GM23338 (cell line): ENCODE data around the gene KIF19. TPM values are rescaled to one million over a fixed set of nuclear protein-coding genes. Genes with fewer than 3 reads are reported as not detected.

Source experiments
- ATAC-seq: fragments of 200-7000 bp; cut with Tn5 transposase; 3 replicates; pipeline ENCODE4 v1.9.1; 2020
- DNase-seq: peaks from one replicate; pipeline ENCODE4 v3.0.0-alpha.2; 2015; ENCODE audit warnings: low spot score
- H2AFZ ChIP-seq: fragments of 200-600 bp; sonication (generic); 2 replicates; pipeline ENCODE4 v1.8.0; 2016; ENCODE audit warnings: antibody characterized with exemption, mild to moderate bottlenecking, moderate library complexity
- H3F3A ChIP-seq: fragments of 200-600 bp; sonication (generic); replicated peaks from 2 replicates; pipeline ENCODE4 v1.8.0; 2017; ENCODE audit warnings: antibody characterized with exemption, mixed run types, low read depth
- H3K27ac ChIP-seq: fragments of 200-600 bp; sonication (generic); 2 replicates; pipeline ENCODE4 v1.6.1; 2016; ENCODE audit warnings: low read depth
- H3K27me3 ChIP-seq: fragments of 200-600 bp; sonication (generic); 2 replicates; pipeline ENCODE4 v1.8.0; 2016; ENCODE audit warnings: mild to moderate bottlenecking, mixed run types, moderate library complexity; ENCODE audit not compliant: insufficient read depth
- H3K36me3 ChIP-seq: fragments of 200-600 bp; sonication (generic); 2 replicates; pipeline ENCODE4 v1.8.0; 2016; ENCODE audit warnings: mild to moderate bottlenecking; ENCODE audit not compliant: insufficient read depth
- H3K4me1 ChIP-seq: fragments of 200-600 bp; sonication (generic); 2 replicates; pipeline ENCODE4 v1.8.0; 2016; ENCODE audit warnings: mild to moderate bottlenecking, moderate library complexity; ENCODE audit not compliant: insufficient read depth
- H3K4me2 ChIP-seq: fragments of 200-600 bp; sonication (generic); 2 replicates; pipeline ENCODE4 v1.7.1; 2017; ENCODE audit warnings: mixed run types
- H3K4me3 ChIP-seq: fragments of 200-600 bp; sonication (generic); 2 replicates; pipeline ENCODE4 v1.6.1; 2016; ENCODE audit warnings: mixed run types
- H3K79me2 ChIP-seq: fragments of 200-600 bp; sonication (generic); replicated peaks from 2 replicates; pipeline ENCODE4 v1.8.0; 2017; ENCODE audit warnings: mild to moderate bottlenecking; ENCODE audit not compliant: insufficient read depth
- H3K9me2 ChIP-seq: fragments of 200-600 bp; sonication (generic); 2 replicates; pipeline ENCODE4 v1.8.0; 2017; ENCODE audit not compliant: insufficient read depth
- H4K20me1 ChIP-seq: fragments of 200-600 bp; sonication (generic); replicated peaks from 2 replicates; pipeline ENCODE4 v1.8.0; 2017; ENCODE audit warnings: mild to moderate bottlenecking; ENCODE audit not compliant: insufficient read depth
- H3K27ac Mint-ChIP-seq: 2 replicates; pipeline ENCODE4 v1.8.0; 2020; ENCODE audit warnings: inconsistent platforms, mild to moderate bottlenecking, moderate library complexity, mixed read lengths
- H3K27me3 Mint-ChIP-seq: 3 replicates; pipeline ENCODE4 v1.8.0; 2022; ENCODE audit warnings: low read depth, mild to moderate bottlenecking, moderate library complexity, mixed read lengths, inconsistent platforms; ENCODE audit not compliant: insufficient read depth, poor library complexity
- H3K36me3 Mint-ChIP-seq: 3 replicates; pipeline ENCODE4 v1.8.0; 2021; ENCODE audit warnings: low read depth, mild to moderate bottlenecking, inconsistent platforms, moderate library complexity, mixed read lengths
- H3K4me1 Mint-ChIP-seq: 3 replicates; pipeline ENCODE4 v1.8.0; 2020; ENCODE audit warnings: mild to moderate bottlenecking, inconsistent platforms, mixed read lengths
- H3K4me3 Mint-ChIP-seq: 3 replicates; pipeline ENCODE4 v1.8.0; 2021; ENCODE audit warnings: moderate library complexity, mild to moderate bottlenecking, inconsistent platforms, mixed read lengths
- H3K9me3 Mint-ChIP-seq: 3 replicates; pipeline ENCODE4 v1.8.0; 2020; ENCODE audit warnings: moderate library complexity, mild to moderate bottlenecking, inconsistent platforms, mixed read lengths
- CREB1 ChIP-seq: fragments of 250-450 bp; sonication (Bioruptor Pico); IDR thresholded peaks from 2 replicates; pipeline ENCODE4 v1.5.0; 2020; ENCODE audit warnings: low read depth, mild to moderate bottlenecking, moderate library complexity
- CTCF ChIP-seq, 2 experiments: fragments of 200-600 bp in 1 of 2; sonication (generic) in 1 of 2; conservative IDR thresholded peaks; 2 replicates each; pipeline versions ENCODE4 v1.5.1 to v1.6.1; 2016 to 2017; ENCODE audit warnings: antibody characterized with exemption in 2 of 2, low read depth in 2 of 2, mild to moderate bottlenecking in 2 of 2, moderate library complexity in 1 of 2
- ETS1 ChIP-seq: IDR thresholded peaks from 2 replicates; pipeline ENCODE4 v1.6.1; 2016; ENCODE audit warnings: antibody characterized with exemption
- EZH2 ChIP-seq: fragments of 200-600 bp; sonication (generic); IDR thresholded peaks from one replicate; pipeline ENCODE4 v1.8.0; 2017; ENCODE audit warnings: antibody characterized with exemption, mild to moderate bottlenecking, low read depth; ENCODE audit not compliant: unreplicated experiment
- JUNB ChIP-seq: IDR thresholded peaks from one replicate; pipeline ENCODE4 v1.6.1; 2016; ENCODE audit warnings: antibody characterized with exemption; ENCODE audit not compliant: unreplicated experiment
- NANOG ChIP-seq: IDR thresholded peaks from 2 replicates; pipeline ENCODE4 v1.6.1; 2016; ENCODE audit warnings: antibody characterized with exemption, borderline replicate concordance
- POLR2AphosphoS5 ChIP-seq: IDR thresholded peaks from 2 replicates; pipeline ENCODE4 v1.6.1; 2016; ENCODE audit warnings: antibody characterized with exemption, low read depth
- REST ChIP-seq: IDR thresholded peaks from one replicate; pipeline ENCODE4 v1.6.1; 2018; ENCODE audit warnings: antibody characterized with exemption; ENCODE audit not compliant: unreplicated experiment
- STAT1 ChIP-seq: IDR thresholded peaks from one replicate; pipeline ENCODE4 v1.6.1; 2016; ENCODE audit warnings: antibody characterized with exemption; ENCODE audit not compliant: unreplicated experiment
- ZNF114 ChIP-seq: fragments of 250-450 bp; sonication (Bioruptor Pico); IDR thresholded peaks from 2 replicates; pipeline ENCODE4 v1.5.0; 2020; ENCODE audit warnings: mild to moderate bottlenecking, moderate library complexity
- ZNF331 ChIP-seq: fragments of 250-450 bp; sonication (Bioruptor Pico); IDR thresholded peaks from 2 replicates; pipeline ENCODE4 v1.5.0; 2020; ENCODE audit warnings: low read depth, mild to moderate bottlenecking, moderate library complexity
- ZNF462 ChIP-seq: fragments of 250-450 bp; sonication (Bioruptor Pico); IDR thresholded peaks from 2 replicates; pipeline ENCODE4 v1.5.0; 2020; ENCODE audit warnings: mild to moderate bottlenecking, moderate library complexity
- polyA plus RNA-seq: library from polyadenylated mRNA; unstranded; fragments of >200 nt; fragmentation: Nextera tagmentation; extraction: Ambion mirVana; gene quantifications from 2 replicates; pipeline ENCODE4 v1.2.1, GENCODE V29; 2016
- total RNA-seq: library from RNA; depleted of rRNA; stranded (reverse); fragments of >200 nt; shearing (Covaris generic); gene quantifications from 2 replicates; pipeline ENCODE4 v1.2.3, GENCODE V29; 2014

Gene KIF19
- total and polyA plus RNA-seq, 2 experiments from 2014 or later: 0.35 to 0.36 TPM

- TF ChIP-seq ZNF462 (CRISPR knock-in tag) (no peak), ZNF331 (CRISPR knock-in tag) (no peak), EZH2 (no peak), ETS1 (no peak), NANOG (no peak)
These were observed 59.2 kb downstream of the KIF19 start (continued) for GRCh38 chr17:74385201-74385600.

GRCh38 chr17:74386386-74386785 is 60.4 kb downstream of the KIF19 start:
- Mint-ChIP-seq H3K4me3 (no peak overlapping the region), H3K27ac (no peak overlapping the region), H3K27me3 (peaks cover 18% of the 10 kb centered on the region), H3K9me3 (no peaks in the 10 kb centered on the region), H3K4me1 (peaks cover 30% of the 10 kb centered on the region), H3K36me3 (no peaks in the 10 kb centered on the region)
- H2AFZ ChIP-seq: 0 out of 2 replicates have a peak overlapping the region, but pooled peaks have one; percentile 76
- H3F3A ChIP-seq: 0 out of 2 replicates have a peak, but pooled peaks cover 3% of the 10 kb centered on the region
- no peak for DNase-seq
- H3K27me3 ChIP-seq: no peaks in the 10 kb centered on the region
- H4K20me1 ChIP-seq: no peaks in the 10 kb centered on the region
- H3K27ac ChIP-seq: no peak overlapping the region
- no peaks in the 10 kb centered on the region for H3K9me2 ChIP-seq
- H3K4me3 ChIP-seq: no peak overlapping the region
- H3K4me1 ChIP-seq: peaks cover 17% of the 10 kb centered on the region
- no peaks in the 10 kb centered on the region for H3K36me3 ChIP-seq
- no peaks in the 10 kb centered on the region for H3K79me2 ChIP-seq
- no peak for ATAC-seq
- peak overlapping the region; percentile 40; the same call in 1 of the 2 replicates for H3K4me2 ChIP-seq
- TF ChIP-seq STAT1: no peak
- TF ChIP-seq JUNB: no peak
- no peak for TF ChIP-seq POLR2AphosphoS5
- no peak for TF ChIP-seq CTCF (conservative IDR thresholded peaks at IDR 0.05; ENCODE audit: low read depth in 2 of 2)
- no peak for TF ChIP-seq REST
- no peak for TF ChIP-seq NANOG
- TF ChIP-seq ZNF114: no peak
- no peak for TF ChIP-seq CREB1 (CRISPR knock-in tag)
